GM12878 (cell line): ENCODE results near the gene AP2B1.

ENCODE experiments used
- FOS ChIP-seq: IDR thresholded peaks from 3 replicates; pipeline ENCODE4 v1.6.1; 2011; ENCODE audit warnings: borderline replicate concordance; ENCODE audit not compliant: insufficient read length; ENCODE audit errors: extremely low read depth
- TAF1 ChIP-seq: IDR thresholded peaks from 2 replicates; pipeline ENCODE4 v1.6.1; 2011; ENCODE audit warnings: mild to moderate bottlenecking, low read depth, low read length, borderline replicate concordance
- USF1 ChIP-seq: IDR thresholded peaks from 2 replicates; pipeline ENCODE4 v1.6.1; 2011; ENCODE audit warnings: borderline replicate concordance, low read depth, mild to moderate bottlenecking, moderate library complexity, mixed read lengths, low read length; ENCODE audit not compliant: insufficient read depth; ENCODE audit errors: extremely low read length
- YY1 ChIP-seq: IDR thresholded peaks from 2 replicates; pipeline ENCODE4 v1.6.1; 2011; ENCODE audit warnings: low read depth, mild to moderate bottlenecking, low read length

- TF ChIP-seq TAF1, result no peak
- TF ChIP-seq YY1, result no peak
- no peak for TF ChIP-seq USF1
- TF ChIP-seq FOS, result no peak
Measured at GRCh38 chr17:35679007-35679682, 92.0 kb downstream of the AP2B1 start.
